AG09319 (cell line): ENCODE measurements around the gene RYR2.

Experiments
- DNase-seq: peaks from one replicate; pipeline ENCODE4 v3.0.0-alpha.2; 2010; ENCODE audit warnings: low read depth; ENCODE audit errors: extremely low read depth
- TF ChIP-seq, protein P1 (sequence below): IDR thresholded peaks from 2 replicates; pipeline ENCODE4 v1.5.1; 2011; ENCODE audit warnings: low read depth, mild to moderate bottlenecking, inconsistent platforms, low read length, moderate library complexity

RYR2 gene

DNA sequence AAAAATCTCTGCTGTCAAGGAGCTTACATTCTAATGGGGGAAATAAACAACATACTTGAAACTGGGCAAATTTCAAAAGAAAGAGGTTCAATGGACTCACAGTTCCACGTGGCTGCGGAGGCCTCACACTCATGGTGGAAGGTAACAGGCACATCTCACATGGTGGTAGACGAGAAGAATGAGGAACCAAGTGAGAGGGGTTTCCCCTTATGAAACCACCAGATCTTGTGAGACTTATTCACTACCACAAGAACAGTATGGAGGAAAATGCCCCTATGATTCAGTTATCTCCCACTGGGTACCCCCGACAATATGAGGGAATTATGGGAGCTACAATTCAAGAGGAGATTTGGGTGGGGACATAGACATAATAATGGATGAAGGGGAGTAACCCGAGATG is 622.4 kb downstream of the RYR2 start:
- TF ChIP-seq, protein P1, sequence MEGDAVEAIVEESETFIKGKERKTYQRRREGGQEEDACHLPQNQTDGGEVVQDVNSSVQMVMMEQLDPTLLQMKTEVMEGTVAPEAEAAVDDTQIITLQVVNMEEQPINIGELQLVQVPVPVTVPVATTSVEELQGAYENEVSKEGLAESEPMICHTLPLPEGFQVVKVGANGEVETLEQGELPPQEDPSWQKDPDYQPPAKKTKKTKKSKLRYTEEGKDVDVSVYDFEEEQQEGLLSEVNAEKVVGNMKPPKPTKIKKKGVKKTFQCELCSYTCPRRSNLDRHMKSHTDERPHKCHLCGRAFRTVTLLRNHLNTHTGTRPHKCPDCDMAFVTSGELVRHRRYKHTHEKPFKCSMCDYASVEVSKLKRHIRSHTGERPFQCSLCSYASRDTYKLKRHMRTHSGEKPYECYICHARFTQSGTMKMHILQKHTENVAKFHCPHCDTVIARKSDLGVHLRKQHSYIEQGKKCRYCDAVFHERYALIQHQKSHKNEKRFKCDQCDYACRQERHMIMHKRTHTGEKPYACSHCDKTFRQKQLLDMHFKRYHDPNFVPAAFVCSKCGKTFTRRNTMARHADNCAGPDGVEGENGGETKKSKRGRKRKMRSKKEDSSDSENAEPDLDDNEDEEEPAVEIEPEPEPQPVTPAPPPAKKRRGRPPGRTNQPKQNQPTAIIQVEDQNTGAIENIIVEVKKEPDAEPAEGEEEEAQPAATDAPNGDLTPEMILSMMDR, result no peak
- DNase-seq, result no peak

DNA sequence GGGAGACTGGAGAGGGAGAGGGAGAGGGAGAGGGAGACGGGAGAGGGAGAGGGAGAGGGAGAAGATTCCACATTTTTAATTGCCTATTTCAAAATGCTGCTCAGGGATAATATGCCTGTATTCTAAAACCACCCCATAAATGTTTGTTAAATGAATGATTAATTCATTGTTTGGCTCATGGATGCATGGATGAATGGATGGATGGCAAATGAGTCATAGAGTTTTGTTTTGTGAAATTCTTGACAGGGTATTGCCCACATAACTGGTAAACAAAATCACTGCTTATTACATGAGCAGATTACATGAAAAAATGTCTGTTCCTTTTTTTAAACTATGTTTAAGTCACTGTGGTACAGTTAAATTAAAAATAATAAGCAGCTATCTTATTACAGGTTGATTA is 628.3 kb downstream of the RYR2 start:
- no peak for DNase-seq
- TF ChIP-seq, protein P1, result no peak

DNA sequence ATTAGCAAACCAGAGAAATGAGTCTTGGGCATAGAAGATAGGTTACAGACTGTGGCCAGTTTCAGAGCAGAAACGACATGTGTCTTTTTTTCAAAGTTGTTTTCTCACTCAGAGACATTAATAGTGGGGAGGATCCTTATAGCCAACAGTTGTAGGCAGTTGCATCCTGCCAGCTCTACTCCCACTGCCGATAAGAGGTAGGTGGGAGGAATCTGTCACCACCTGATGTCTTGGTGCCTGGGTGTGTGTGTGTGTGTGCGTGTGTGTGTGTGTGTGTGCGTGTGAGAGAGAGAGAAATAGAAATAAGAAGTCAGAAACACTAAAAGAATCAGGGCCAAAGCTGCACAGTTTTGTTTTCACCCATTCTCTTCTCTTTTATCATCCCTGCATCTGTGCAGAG is 629.3 kb downstream of the RYR2 start:
- no peak for DNase-seq
- TF ChIP-seq, protein P1, result no peak

DNA sequence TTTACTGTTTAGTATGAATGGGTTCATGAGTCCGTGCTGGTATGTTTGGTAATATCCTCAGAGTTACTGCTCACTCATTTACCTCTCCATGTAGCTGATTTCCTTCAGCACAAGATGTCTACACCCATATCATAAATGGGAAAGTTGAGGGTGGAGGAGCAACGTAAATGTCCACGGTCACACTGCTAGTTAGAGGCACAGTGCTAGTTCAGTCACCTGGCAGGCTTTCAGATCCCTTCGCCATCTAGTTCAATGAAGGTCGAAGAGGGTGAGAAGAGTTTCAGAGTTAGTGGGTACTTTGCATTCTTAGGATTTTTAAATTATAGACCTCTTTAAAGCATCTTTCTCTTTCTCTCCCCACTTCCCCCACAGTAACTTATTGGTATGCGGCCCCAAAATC is 630.0 kb downstream of the RYR2 start:
- TF ChIP-seq, protein P1, result no peak
- DNase-seq, result no peak

DNA sequence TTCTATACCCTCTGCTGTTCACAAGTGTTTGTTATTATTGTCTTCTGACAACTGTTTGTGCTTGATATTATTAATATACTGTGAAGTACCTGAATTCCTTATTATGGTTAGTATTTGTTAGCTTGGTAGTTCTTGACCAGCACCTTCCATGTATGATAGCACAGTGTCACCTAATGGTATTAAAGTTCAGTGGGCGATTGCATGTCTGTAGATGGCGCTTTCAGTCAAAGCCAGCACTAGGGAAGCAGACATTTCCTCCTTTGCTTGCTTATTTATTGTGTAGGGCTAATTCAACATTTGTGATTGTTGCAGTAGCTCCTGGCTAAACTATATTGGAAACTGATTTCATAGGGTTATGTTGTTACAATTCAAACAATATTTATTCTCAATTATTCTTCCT is 630.8 kb downstream of the RYR2 start:
- no peak for DNase-seq
- TF ChIP-seq, protein P1, result no peak

DNA sequence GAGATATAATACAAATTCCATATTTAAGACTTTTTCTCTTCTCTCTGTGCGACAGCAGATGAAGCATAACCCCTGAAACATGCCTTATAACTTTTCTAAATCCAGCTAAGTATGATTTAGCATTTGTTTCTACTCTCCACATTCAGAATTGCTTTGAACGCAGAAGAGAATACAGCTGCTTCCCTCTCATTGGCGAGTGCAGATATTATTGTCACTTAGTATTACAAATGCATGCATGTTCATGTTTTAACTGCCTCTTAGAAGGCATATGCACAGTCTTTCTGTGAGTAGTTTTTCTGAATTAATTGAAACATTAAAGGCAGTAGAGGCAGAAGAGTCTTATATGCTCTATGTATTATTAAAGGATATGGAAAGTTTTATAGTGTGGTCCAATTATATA is 631.6 kb downstream of the RYR2 start:
- DNase-seq, result no peak
- TF ChIP-seq, protein P1, result no peak

DNA sequence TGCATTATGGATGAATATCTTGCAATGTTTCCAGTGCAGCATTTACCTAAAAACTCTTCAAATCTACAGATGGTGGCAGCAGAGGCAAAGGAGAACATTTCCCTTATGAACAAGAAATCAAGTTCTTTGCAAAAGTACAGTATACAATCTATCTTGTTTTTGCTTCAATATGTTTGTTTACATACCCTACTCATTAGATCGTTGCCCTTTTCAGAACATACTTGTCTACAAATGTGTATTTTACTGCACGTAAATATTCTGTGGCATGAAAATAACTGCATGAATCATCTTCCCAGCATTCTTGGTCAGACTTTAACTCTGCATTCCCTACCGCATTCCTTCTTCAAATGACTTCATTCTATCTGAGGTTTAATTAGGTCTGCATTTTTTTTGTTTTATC is 636.0 kb downstream of the RYR2 start:
- DNase-seq, result no peak

More for the DNA sequence above, 636.0 kb downstream of the RYR2 start:
- TF ChIP-seq, protein P1, result no peak
